Breast epithelium (tissue), 4 donors: Measurements from ENCODE around the gene FNDC3B. TPM values are rescaled to one million over a fixed set of nuclear protein-coding genes. Genes with fewer than 3 reads are reported as not detected.

Source experiments
- DNase-seq, 2 donors: peaks; one replicate each; pipeline ENCODE4 v3.0.0-alpha.2; 2019; ENCODE audit warnings: low spot score in 2 of 2
- H3K27ac ChIP-seq, 2 donors: fragments of 200-600 bp; sonication (generic) in 1 of 2; one replicate each; pipeline ENCODE4 v1.5.1; 2016 to 2019; ENCODE audit warnings: mild to moderate bottlenecking in 1 of 2
- H3K27me3 ChIP-seq, 2 donors: fragments of 200-600 bp; sonication (generic) in 1 of 2; one replicate each; pipeline versions ENCODE4 v1.5.1 to v1.6.0; 2017 to 2019; ENCODE audit warnings: control low read depth in 1 of 2, mild to moderate bottlenecking in 1 of 2
- H3K36me3 ChIP-seq: fragments of 200-600 bp; one replicate; pipeline ENCODE4 v1.5.1; 2019
- H3K4me1 ChIP-seq, 2 donors: fragments of 200-600 bp; sonication (generic); one replicate each; pipeline ENCODE4 v1.5.1; 2016 to 2019; ENCODE audit warnings: control low read depth in 1 of 2
- H3K4me3 ChIP-seq, 3 donors: fragments of 200-600 bp; sonication (generic); 1 replicate in 2 of 3; 2 replicates in 1 of 3; pipeline ENCODE4 v1.5.1; 2016 to 2019; ENCODE audit warnings: mild to moderate bottlenecking in 3 of 3, moderate library complexity in 2 of 3
- H3K9me3 ChIP-seq, 2 donors: fragments of 200-600 bp; sonication (generic) in 1 of 2; one replicate each; pipeline ENCODE4 v1.5.1; 2016 to 2019; ENCODE audit warnings: control low read depth in 1 of 2
- POLR2A ChIP-seq: fragments of 450-650 bp; IDR thresholded peaks from one replicate; pipeline ENCODE4 v1.6.1; 2016; ENCODE audit warnings: antibody characterized with exemption, mild to moderate bottlenecking, moderate library complexity
- POLR2AphosphoS5 ChIP-seq, 3 donors: sonication (generic); formaldehyde crosslinking; IDR thresholded peaks; one replicate each; pipeline ENCODE4 v1.6.1; 2017; ENCODE audit warnings: antibody characterized with exemption in 3 of 3
- intact Hi-C: fragments of 100-400 bp; cut with DNase I; formaldehyde crosslinking; loops from one replicate; pipeline ENCODE4 v1.15.1; 2023; ENCODE audit warnings: low total_unique reads
- total RNA-seq, 3 donors: library from RNA; depleted of rRNA; stranded (reverse); fragments of >200 nt; gene quantifications; one replicate each; pipeline ENCODE4 v1.1.0, GENCODE V29; 2016
- TF ChIP-seq, protein P1 (sequence below), 3 donors: fragments of 450-650 bp; IDR thresholded peaks; one replicate each; pipeline ENCODE4 v1.5.1; 2016 to 2017; ENCODE audit warnings: antibody characterized with exemption in 3 of 3, mild to moderate bottlenecking in 3 of 3, moderate library complexity in 3 of 3

The FNDC3B gene
- total RNA-seq, 3 donors from 2014 or later = 131 to 172 (median 149) TPM

GRCh38 chr3:172173316-172174254 is 134.2 kb downstream of the FNDC3B start:
- intact Hi-C loops = no loop called here
- Histone ChIP-seq H3K9me3 (no peaks in the 10 kb centered on the region), H3K27ac (no peak overlapping the region), H3K4me1 (peaks cover 0 to 15% of the 10 kb centered on the region in 2 donors), H3K4me3 (no peak overlapping the region), H3K36me3 (no peaks in the 10 kb centered on the region), H3K27me3 (no peaks in the 10 kb centered on the region)
- TF ChIP-seq, protein P1, sequence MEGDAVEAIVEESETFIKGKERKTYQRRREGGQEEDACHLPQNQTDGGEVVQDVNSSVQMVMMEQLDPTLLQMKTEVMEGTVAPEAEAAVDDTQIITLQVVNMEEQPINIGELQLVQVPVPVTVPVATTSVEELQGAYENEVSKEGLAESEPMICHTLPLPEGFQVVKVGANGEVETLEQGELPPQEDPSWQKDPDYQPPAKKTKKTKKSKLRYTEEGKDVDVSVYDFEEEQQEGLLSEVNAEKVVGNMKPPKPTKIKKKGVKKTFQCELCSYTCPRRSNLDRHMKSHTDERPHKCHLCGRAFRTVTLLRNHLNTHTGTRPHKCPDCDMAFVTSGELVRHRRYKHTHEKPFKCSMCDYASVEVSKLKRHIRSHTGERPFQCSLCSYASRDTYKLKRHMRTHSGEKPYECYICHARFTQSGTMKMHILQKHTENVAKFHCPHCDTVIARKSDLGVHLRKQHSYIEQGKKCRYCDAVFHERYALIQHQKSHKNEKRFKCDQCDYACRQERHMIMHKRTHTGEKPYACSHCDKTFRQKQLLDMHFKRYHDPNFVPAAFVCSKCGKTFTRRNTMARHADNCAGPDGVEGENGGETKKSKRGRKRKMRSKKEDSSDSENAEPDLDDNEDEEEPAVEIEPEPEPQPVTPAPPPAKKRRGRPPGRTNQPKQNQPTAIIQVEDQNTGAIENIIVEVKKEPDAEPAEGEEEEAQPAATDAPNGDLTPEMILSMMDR (IDR thresholded peaks at IDR 0.05) = no peak
- no peak for TF ChIP-seq POLR2A
- TF ChIP-seq POLR2AphosphoS5 (IDR thresholded peaks at IDR 0.05) = no peak
- no peak for DNase-seq

- H3K4me1 ChIP-seq = peaks cover 0 to 15% of the 10 kb centered on the region in 2 donors
- DNase-seq = no peak
- intact Hi-C loops = no loop called here
- H3K9me3 ChIP-seq = no peaks in the 10 kb centered on the region
- TF ChIP-seq POLR2AphosphoS5 (IDR thresholded peaks at IDR 0.05) = no peak
- no peak for TF ChIP-seq POLR2A
- TF ChIP-seq, protein P1 (IDR thresholded peaks at IDR 0.05) = no peak
- no peak overlapping the region for H3K27ac ChIP-seq
- H3K4me3 ChIP-seq = no peak overlapping the region
- no peaks in the 10 kb centered on the region for H3K27me3 ChIP-seq
- no peaks in the 10 kb centered on the region for H3K36me3 ChIP-seq
Observed at GRCh38 chr3:172174513-172175253, 135.3 kb downstream of the FNDC3B start.

DNA sequence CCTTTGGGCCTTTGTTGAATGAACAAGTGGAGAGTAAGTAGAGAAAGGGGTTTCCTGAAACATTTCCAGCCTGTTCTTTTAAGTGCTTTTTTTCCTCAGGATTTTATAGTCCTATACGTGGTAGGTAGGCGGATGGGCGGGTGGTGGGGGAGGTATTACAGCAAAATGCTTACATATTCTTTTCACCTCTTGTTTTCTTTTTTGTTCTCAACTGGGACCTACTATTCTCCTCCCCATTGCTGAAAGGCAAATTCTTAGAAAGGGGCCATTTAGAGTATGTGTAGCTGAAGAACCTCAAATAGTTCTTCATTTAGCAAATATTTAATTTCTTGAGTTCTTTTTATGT is 135.8 kb downstream of the FNDC3B start:
- Histone ChIP-seq H3K27ac (no peak overlapping the region), H3K36me3 (no peaks in the 10 kb centered on the region), H3K9me3 (no peaks in the 10 kb centered on the region), H3K4me1 (peaks cover 0 to 15% of the 10 kb centered on the region in 2 donors), H3K4me3 (no peak overlapping the region), H3K27me3 (no peaks in the 10 kb centered on the region)
- TF ChIP-seq POLR2AphosphoS5 (IDR thresholded peaks at IDR 0.05) (no peak), POLR2A (no peak)
- TF ChIP-seq, protein P1 (IDR thresholded peaks at IDR 0.05) = no peak
- no peak for DNase-seq
- intact Hi-C loops = no loop called here

GRCh38 chr3:172176061-172176770 is 136.8 kb downstream of the FNDC3B start:
- TF ChIP-seq, protein P1 (IDR thresholded peaks at IDR 0.05) = no peak
- TF ChIP-seq POLR2AphosphoS5 (IDR thresholded peaks at IDR 0.05) (no peak), POLR2A (no peak)
- no peak for DNase-seq

More at GRCh38 chr3:172176061-172176770, 136.8 kb downstream of the FNDC3B start:
- H3K27me3 ChIP-seq = no peaks in the 10 kb centered on the region
- H3K36me3 ChIP-seq = no peaks in the 10 kb centered on the region
- no peak overlapping the region for H3K27ac ChIP-seq
- peaks cover 0 to 7% of the 10 kb centered on the region in 2 donors for H3K4me1 ChIP-seq
- no peaks in the 10 kb centered on the region for H3K9me3 ChIP-seq
- intact Hi-C loops = no loop called here
- H3K4me3 ChIP-seq = no peak overlapping the region
